D341Med (cell line): ENCODE measurements around the gene BTK.
"Not testable (repeated sequence)": the region's sequence is repeated elsewhere in the genome, so short reads cannot be mapped to it uniquely, and the experiment has no call there.

ENCODE experiments used
- DNase-seq: peaks from one replicate; pipeline ENCODE4 v3.0.0; 2012; ENCODE audit warnings: low spot score

The BTK gene

GRCh38 chrX:101337776-101338271, 48.2 kb downstream of the BTK start:
- no peak for DNase-seq

GRCh38 chrX:101334310-101334709, 51.7 kb downstream of the BTK start:
- not testable (repeated sequence) for DNase-seq

- not testable (repeated sequence) for DNase-seq
These were observed 59.4 kb downstream of the BTK start for GRCh38 chrX:101326600-101326999.

GRCh38 chrX:101303790-101304189, 82.2 kb downstream of the BTK start:
- no peak for DNase-seq
